Naive B cell (primary cell): ENCODE measurements around the gene CEP164. TPM values are rescaled to one million over a fixed set of nuclear protein-coding genes. Genes with fewer than 3 reads are reported as not detected.

Source experiments
- ATAC-seq, 2 donors: fragments of 150-1000 bp; cut with Tn5 transposase; 2 replicates each; pipeline ENCODE4 v1.10.0; 2021; ENCODE audit warnings: low read depth in 2 of 2, mild to moderate bottlenecking in 2 of 2, moderate library complexity in 2 of 2
- DNase-seq: peaks from one replicate; pipeline ENCODE4 v3.0.0; 2022
- H3K27ac Mint-ChIP-seq, 6 donors: one replicate each; pipeline ENCODE4 v1.8.0; 2020 to 2022; ENCODE audit warnings: mild to moderate bottlenecking in 6 of 6, mixed read lengths in 6 of 6, moderate library complexity in 5 of 6, inconsistent platforms in 2 of 6
- H3K27me3 Mint-ChIP-seq, 3 donors: one replicate each; pipeline ENCODE4 v1.8.0; 2021 to 2022; ENCODE audit warnings: mixed read lengths in 3 of 3, mild to moderate bottlenecking in 1 of 3
- H3K36me3 Mint-ChIP-seq, 2 donors: one replicate each; pipeline ENCODE4 v1.8.0; 2020 to 2022; ENCODE audit warnings: mixed read lengths in 2 of 2, inconsistent platforms in 1 of 2, mild to moderate bottlenecking in 1 of 2
- H3K4me1 Mint-ChIP-seq, 3 donors: one replicate each; pipeline ENCODE4 v1.8.0; 2020 to 2022; ENCODE audit warnings: mixed read lengths in 3 of 3, inconsistent platforms in 1 of 3, mild to moderate bottlenecking in 1 of 3, moderate library complexity in 1 of 3
- H3K4me3 Mint-ChIP-seq, 8 donors: one replicate each; pipeline ENCODE4 v1.8.0; 2020 to 2022; ENCODE audit warnings: mild to moderate bottlenecking in 8 of 8, mixed read lengths in 8 of 8, moderate library complexity in 8 of 8, inconsistent platforms in 2 of 8
- H3K9me3 Mint-ChIP-seq, 7 donors: one replicate each; pipeline ENCODE4 v1.8.0; 2020 to 2022; ENCODE audit warnings: mixed read lengths in 7 of 7, mild to moderate bottlenecking in 5 of 7, inconsistent platforms in 2 of 7, moderate library complexity in 1 of 7
- polyA plus RNA-seq, 6 donors: library from polyadenylated mRNA; unstranded; fragments of 300-500 nt; fragmentation: Illumina TruSeq; gene quantifications; one replicate each; pipeline ENCODE4 v1.2.3, GENCODE V29; 2021; ENCODE audit warnings: low read depth in 6 of 6

The CEP164 gene
- polyA plus RNA-seq, 6 donors from 2014 or later: 4.7 to 24.4 (median 13.6) TPM

GRCh38 chr11:117426941-117427340 is 99.3 kb downstream of the CEP164 start:
- DNase-seq (no peak), ATAC-seq (no peak)
- H3K36me3 Mint-ChIP-seq: no peaks in the 10 kb centered on the region
- peak overlapping the region in 1 of 8 donors; percentile 78 for H3K4me3 Mint-ChIP-seq
- H3K27me3 Mint-ChIP-seq: peaks cover 24 to 28% (median 24%) of the 10 kb centered on the region in 3 donors
- H3K9me3 Mint-ChIP-seq: no peaks in the 10 kb centered on the region
- peaks cover 0 to 12% (median 9%) of the 10 kb centered on the region in 3 donors for H3K4me1 Mint-ChIP-seq
- H3K27ac Mint-ChIP-seq: peak overlapping the region in 1 of 6 donors; percentile 58

GRCh38 chr11:117427356-117427874 is 99.8 kb downstream of the CEP164 start:
- H3K4me1 Mint-ChIP-seq: peaks cover 0 to 12% (median 9%) of the 10 kb centered on the region in 3 donors
- no peak for ATAC-seq
- H3K9me3 Mint-ChIP-seq: no peaks in the 10 kb centered on the region
- H3K27me3 Mint-ChIP-seq: peaks cover 24 to 28% (median 26%) of the 10 kb centered on the region in 3 donors
- no peak overlapping the region for H3K4me3 Mint-ChIP-seq
- peak overlapping the region in 1 of 6 donors; percentile 4 for H3K27ac Mint-ChIP-seq
- no peak for DNase-seq
- no peaks in the 10 kb centered on the region for H3K36me3 Mint-ChIP-seq

DNA sequence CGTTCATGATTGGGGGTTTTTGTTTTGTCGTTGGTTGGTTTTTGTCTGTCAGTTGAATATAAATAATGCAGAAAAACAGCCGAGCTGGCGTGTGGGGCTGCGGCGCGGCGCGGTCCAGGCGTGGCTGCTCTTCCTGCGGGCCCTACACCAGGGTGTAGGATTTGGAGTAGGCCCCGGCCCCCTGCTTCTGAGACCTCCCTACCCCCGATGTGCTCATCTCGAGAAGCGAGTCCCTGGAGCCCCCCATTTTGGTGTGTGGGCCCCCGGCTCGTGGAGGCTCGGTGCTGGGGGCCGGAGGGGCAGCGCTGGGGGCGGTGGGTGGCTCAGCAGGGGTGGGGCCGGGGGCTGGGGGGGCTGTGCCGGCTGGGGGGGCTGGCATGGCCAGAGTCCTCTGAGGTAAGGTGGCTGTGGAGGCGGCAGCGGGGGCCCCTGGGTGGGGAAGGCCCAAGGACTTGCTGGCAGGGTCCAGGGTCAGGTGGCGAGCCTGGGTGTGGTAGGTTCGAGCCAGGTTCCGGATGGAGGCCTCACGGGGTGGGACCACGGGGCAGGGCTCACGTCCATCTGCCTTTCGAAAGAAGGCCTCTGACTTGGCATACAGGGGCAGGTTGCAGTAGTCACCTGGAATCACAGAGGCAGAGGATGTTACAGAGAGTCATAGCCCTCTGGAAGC is 100.7 kb downstream of the CEP164 start:
- H3K4me3 Mint-ChIP-seq: no peak overlapping the region
- H3K27me3 Mint-ChIP-seq: peaks cover 21 to 28% (median 24%) of the 10 kb centered on the region in 3 donors
- DNase-seq (no peak), ATAC-seq (no peak)
- H3K4me1 Mint-ChIP-seq: peaks cover 0 to 12% (median 9%) of the 10 kb centered on the region in 3 donors
- H3K9me3 Mint-ChIP-seq: no peaks in the 10 kb centered on the region
- no peaks in the 10 kb centered on the region for H3K36me3 Mint-ChIP-seq
- H3K27ac Mint-ChIP-seq: no peak overlapping the region

DNA sequence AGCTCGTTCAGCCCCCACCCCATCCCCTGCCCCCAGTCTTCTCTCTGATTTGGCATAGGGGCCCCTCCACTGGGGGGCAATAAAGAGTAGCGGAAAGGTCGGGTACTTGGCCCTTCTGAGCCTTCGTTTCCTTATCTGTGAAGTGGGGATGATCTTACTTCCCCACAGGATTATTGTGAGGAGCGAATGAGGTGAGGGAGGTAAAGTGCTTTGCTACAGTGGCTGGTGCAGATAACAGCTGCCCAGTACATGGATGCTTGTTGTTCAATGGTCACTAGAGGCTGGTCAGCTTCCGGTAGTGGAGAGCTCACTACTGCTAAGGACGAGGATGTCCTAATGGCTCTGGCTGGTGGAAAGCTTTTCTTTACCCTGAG is 101.2 kb downstream of the CEP164 start:
- no peak overlapping the region for H3K4me3 Mint-ChIP-seq
- DNase-seq (no peak), ATAC-seq (no peak)
- H3K27ac Mint-ChIP-seq: no peak overlapping the region
- H3K4me1 Mint-ChIP-seq: peaks cover 0 to 12% (median 9%) of the 10 kb centered on the region in 3 donors
- H3K9me3 Mint-ChIP-seq: no peaks in the 10 kb centered on the region
- peaks cover 17 to 30% (median 21%) of the 10 kb centered on the region in 3 donors for H3K27me3 Mint-ChIP-seq
- H3K36me3 Mint-ChIP-seq: no peaks in the 10 kb centered on the region

GRCh38 chr11:117430293-117430955 is 102.8 kb downstream of the CEP164 start:
- peaks cover 0 to 12% (median 9%) of the 10 kb centered on the region in 3 donors for H3K4me1 Mint-ChIP-seq
- DNase-seq (no peak), ATAC-seq (no peak)
- no peaks in the 10 kb centered on the region for H3K9me3 Mint-ChIP-seq
- no peaks in the 10 kb centered on the region for H3K36me3 Mint-ChIP-seq
- peaks cover 6 to 20% (median 16%) of the 10 kb centered on the region in 3 donors for H3K27me3 Mint-ChIP-seq
- no peak overlapping the region for H3K4me3 Mint-ChIP-seq
- H3K27ac Mint-ChIP-seq: no peak overlapping the region

GRCh38 chr11:117431436-117431835 is 103.8 kb downstream of the CEP164 start:
- no peak overlapping the region for H3K27ac Mint-ChIP-seq
- no peak overlapping the region for H3K4me3 Mint-ChIP-seq
- H3K27me3 Mint-ChIP-seq: peaks cover 8 to 24% (median 11%) of the 10 kb centered on the region in 3 donors
- DNase-seq (no peak), ATAC-seq (no peak)
- H3K9me3 Mint-ChIP-seq: no peaks in the 10 kb centered on the region
- H3K36me3 Mint-ChIP-seq: no peaks in the 10 kb centered on the region
- peaks cover 0 to 7% (median 7%) of the 10 kb centered on the region in 3 donors for H3K4me1 Mint-ChIP-seq

DNA sequence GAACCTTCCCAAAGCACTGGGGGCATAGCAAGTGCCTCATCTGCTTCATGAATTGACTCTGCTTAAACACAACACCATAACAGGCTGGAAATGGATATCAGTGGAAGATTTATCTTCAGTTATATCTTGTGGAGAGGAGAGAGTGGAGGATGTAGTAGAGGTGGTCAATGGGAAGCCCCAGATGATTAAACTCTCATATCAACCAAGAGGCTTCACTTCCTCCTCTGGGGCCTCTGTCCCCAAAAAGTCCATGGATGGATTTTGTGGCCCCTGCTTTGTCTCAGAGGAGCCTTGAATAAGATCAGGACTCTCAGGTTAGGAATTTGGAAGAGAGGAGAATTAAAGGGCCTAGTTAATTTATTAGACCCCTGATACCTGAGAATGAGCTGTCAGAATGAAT is 106.1 kb downstream of the CEP164 start:
- Mint-ChIP-seq H3K27me3 (peaks cover 0 to 17% (median 15%) of the 10 kb centered on the region in 3 donors), H3K27ac (no peak overlapping the region), H3K36me3 (no peaks in the 10 kb centered on the region), H3K9me3 (no peaks in the 10 kb centered on the region), H3K4me3 (no peak overlapping the region), H3K4me1 (no peaks in the 10 kb centered on the region)
- no peak for ATAC-seq
- DNase-seq: no peak

- Mint-ChIP-seq H3K36me3 (no peaks in the 10 kb centered on the region), H3K4me3 (no peak overlapping the region), H3K27me3 (peaks cover 0 to 20% (median 17%) of the 10 kb centered on the region in 3 donors), H3K27ac (no peak overlapping the region), H3K9me3 (no peaks in the 10 kb centered on the region), H3K4me1 (no peaks in the 10 kb centered on the region)
- ATAC-seq (no peak), DNase-seq (no peak)
These were observed 106.8 kb downstream of the CEP164 start for GRCh38 chr11:117434481-117434880.

GRCh38 chr11:117435326-117435725 is 107.7 kb downstream of the CEP164 start:
- H3K9me3 Mint-ChIP-seq: no peaks in the 10 kb centered on the region
- H3K27me3 Mint-ChIP-seq: peaks cover 0 to 28% (median 17%) of the 10 kb centered on the region in 3 donors
- H3K4me3 Mint-ChIP-seq: no peak overlapping the region
- H3K27ac Mint-ChIP-seq: no peak overlapping the region
- no peak for DNase-seq
- H3K36me3 Mint-ChIP-seq: no peaks in the 10 kb centered on the region
- H3K4me1 Mint-ChIP-seq: no peaks in the 10 kb centered on the region
- no peak for ATAC-seq

- H3K27ac Mint-ChIP-seq: no peak overlapping the region
- H3K4me3 Mint-ChIP-seq: no peak overlapping the region
- no peaks in the 10 kb centered on the region for H3K36me3 Mint-ChIP-seq
- peaks cover 12 to 41% (median 22%) of the 10 kb centered on the region in 3 donors for H3K27me3 Mint-ChIP-seq
- ATAC-seq: no peak
- H3K4me1 Mint-ChIP-seq: no peaks in the 10 kb centered on the region
- DNase-seq: no peak
- H3K9me3 Mint-ChIP-seq: no peaks in the 10 kb centered on the region
These were observed 109.6 kb downstream of the CEP164 start for GRCh38 chr11:117437041-117437790.

- H3K4me3 Mint-ChIP-seq: no peak overlapping the region
- ATAC-seq (no peak), DNase-seq (no peak)
- H3K27ac Mint-ChIP-seq: no peak overlapping the region
- no peaks in the 10 kb centered on the region for H3K36me3 Mint-ChIP-seq
- H3K4me1 Mint-ChIP-seq: no peaks in the 10 kb centered on the region
- peaks cover 17 to 47% (median 20%) of the 10 kb centered on the region in 3 donors for H3K27me3 Mint-ChIP-seq
- H3K9me3 Mint-ChIP-seq: no peaks in the 10 kb centered on the region
These were observed 110.1 kb downstream of the CEP164 start for GRCh38 chr11:117437791-117438130.

DNA sequence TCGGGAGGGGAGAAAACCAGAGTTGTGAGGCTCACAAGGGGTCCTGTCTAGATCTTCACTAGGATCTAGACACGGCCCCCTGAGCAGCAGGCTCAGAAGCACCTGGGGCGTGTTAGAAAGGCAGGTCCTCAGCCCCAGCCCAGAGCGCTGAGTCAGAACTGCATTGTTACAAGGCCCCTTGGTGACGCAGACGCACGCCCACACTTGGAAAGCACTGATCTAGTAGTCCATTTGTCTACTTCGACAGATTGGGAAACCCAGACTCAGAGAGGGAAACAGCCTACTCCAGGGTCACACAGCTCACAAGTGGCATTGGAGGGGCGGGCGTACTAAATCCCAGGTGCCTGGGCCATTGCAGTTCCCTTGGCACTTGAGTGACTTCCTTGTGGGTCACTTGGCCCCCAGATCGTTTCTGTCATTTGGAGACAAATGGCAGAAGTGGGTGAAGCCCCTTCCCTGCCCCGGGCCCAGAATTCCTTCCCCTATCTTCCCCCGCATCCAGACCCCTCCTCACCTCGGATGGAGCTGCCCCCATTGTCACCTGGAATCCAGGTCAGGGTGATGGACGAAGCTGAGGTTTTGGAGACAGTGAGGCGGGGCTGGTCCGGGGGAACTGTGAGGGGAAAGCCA is 110.8 kb downstream of the CEP164 start:
- ATAC-seq: no peak

GRCh38 chr11:117439256-117439655 is 111.6 kb downstream of the CEP164 start:
- H3K36me3 Mint-ChIP-seq: no peaks in the 10 kb centered on the region
- H3K4me1 Mint-ChIP-seq: no peaks in the 10 kb centered on the region
- no peak overlapping the region for H3K4me3 Mint-ChIP-seq
- H3K27ac Mint-ChIP-seq: no peak overlapping the region
- no peak for DNase-seq
- H3K27me3 Mint-ChIP-seq: peaks cover 17 to 62% (median 22%) of the 10 kb centered on the region in 3 donors
- no peak for ATAC-seq
- H3K9me3 Mint-ChIP-seq: no peaks in the 10 kb centered on the region

More for the DNA sequence above, 110.8 kb downstream of the CEP164 start:
- Mint-ChIP-seq H3K4me3 (no peak overlapping the region), H3K27ac (no peak overlapping the region), H3K27me3 (peaks cover 17 to 54% (median 19%) of the 10 kb centered on the region in 3 donors), H3K4me1 (no peaks in the 10 kb centered on the region), H3K9me3 (no peaks in the 10 kb centered on the region), H3K36me3 (no peaks in the 10 kb centered on the region)
- no peak for DNase-seq
